ENCODE measurements around the gene EHD4. TPM values are rescaled to one million over a fixed set of nuclear protein-coding genes. Genes with fewer than 3 reads are reported as not detected.
A peak's percentile ranks its signal among the peaks of the same experiment; 100 is the strongest.

Gene EHD4
- total RNA-seq, 4 donors from 2014 or later, result 13.2 to 31.5 (median 22.0) TPM

GRCh38 chr15:41927536-41927935, 44.8 kb downstream of the EHD4 start:
- Histone ChIP-seq H3K9me3 (no peaks in the 10 kb centered on the region), H3K27ac (no peak overlapping the region), H3K27me3 (no peaks in the 10 kb centered on the region), H3K4me1 (peaks cover 0 to 67% (median 30%) of the 10 kb centered on the region in 4 donors), H3K36me3 (peaks cover 0 to 8% (median 0%) of the 10 kb centered on the region in 3 donors), H3K4me3 (no peak overlapping the region)
- TF ChIP-seq CTCF (IDR thresholded peaks at IDR 0.05) (no peak), EP300 (IDR thresholded peaks at IDR 0.05) (no peak)
- DNase-seq (ENCODE audit: low spot score in 2 of 2), result no peak
- 92 to 96% methylated on average over 3 of the region's 3 CpGs for WGBS, 2 donors

GRCh38 chr15:41926185-41927056, 45.9 kb downstream of the EHD4 start:
- WGBS, 2 donors, result 67 to 68% methylated on average over 10 of the region's 10 CpGs
- no peaks in the 10 kb centered on the region for H3K27me3 ChIP-seq
- no peak for DNase-seq (ENCODE audit: low spot score in 2 of 2)
- no peaks in the 10 kb centered on the region for H3K9me3 ChIP-seq
- peak overlapping the region; percentile 18 to 58 (median 44) for H3K27ac ChIP-seq
- TF ChIP-seq POLR2A (IDR thresholded peaks at IDR 0.05) (no peak), EP300 (IDR thresholded peaks at IDR 0.05) (no peak), CTCF (IDR thresholded peaks at IDR 0.05) (no peak)
- peaks cover 0 to 8% (median 0%) of the 10 kb centered on the region in 3 donors for H3K36me3 ChIP-seq
- no peak overlapping the region for H3K4me3 ChIP-seq
- peaks cover 0 to 67% (median 31%) of the 10 kb centered on the region in 4 donors for H3K4me1 ChIP-seq

GRCh38 chr15:41925086-41925608, 47.2 kb downstream of the EHD4 start:
- no peaks in the 10 kb centered on the region for H3K27me3 ChIP-seq
- peak overlapping the region in 1 of 4 donors; percentile 58 for H3K27ac ChIP-seq
- DNase-seq (ENCODE audit: low spot score in 2 of 2), result no peak
- TF ChIP-seq CTCF (IDR thresholded peaks at IDR 0.05) (no peak), EP300 (IDR thresholded peaks at IDR 0.05) (no peak), POLR2A (IDR thresholded peaks at IDR 0.05) (no peak)
- no peaks in the 10 kb centered on the region for H3K9me3 ChIP-seq
- H3K4me3 ChIP-seq, result no peak overlapping the region
- H3K4me1 ChIP-seq, result peaks cover 0 to 67% (median 31%) of the 10 kb centered on the region in 4 donors
- 79 to 82% methylated on average over 7 of the region's 7 CpGs for WGBS, 2 donors
- H3K36me3 ChIP-seq, result peaks cover 0 to 8% (median 0%) of the 10 kb centered on the region in 3 donors

- no peak for DNase-seq (ENCODE audit: low spot score in 2 of 2)
- peaks cover 0 to 67% (median 33%) of the 10 kb centered on the region in 4 donors for H3K4me1 ChIP-seq
- peaks cover 0 to 17% (median 0%) of the 10 kb centered on the region in 3 donors for H3K36me3 ChIP-seq
- whole genome bisulfite sequencing, 2 donors, result 93% methylated on average over 3 of the region's 3 CpGs
- no peak for TF ChIP-seq EP300 (IDR thresholded peaks at IDR 0.05)
- no peak for TF ChIP-seq POLR2A (IDR thresholded peaks at IDR 0.05)
- TF ChIP-seq CTCF (IDR thresholded peaks at IDR 0.05), result no peak
- no peaks in the 10 kb centered on the region for H3K9me3 ChIP-seq
- no peak overlapping the region for H3K4me3 ChIP-seq
- H3K27ac ChIP-seq, result no peak overlapping the region
- H3K27me3 ChIP-seq, result no peaks in the 10 kb centered on the region
These were observed 48.9 kb downstream of the EHD4 start for GRCh38 chr15:41923401-41923997.

GRCh38 chr15:41922353-41922752, 50.0 kb downstream of the EHD4 start:
- DNase-seq (ENCODE audit: low spot score in 2 of 2), result no peak
- Histone ChIP-seq H3K27me3 (no peaks in the 10 kb centered on the region), H3K9me3 (no peaks in the 10 kb centered on the region), H3K27ac (peak overlapping the region in 1 of 4 donors; percentile 5), H3K4me1 (peaks cover 0 to 67% (median 44%) of the 10 kb centered on the region in 4 donors), H3K36me3 (peaks cover 0 to 20% (median 0%) of the 10 kb centered on the region in 3 donors), H3K4me3 (no peak overlapping the region)
- TF ChIP-seq CTCF (IDR thresholded peaks at IDR 0.05) (no peak), POLR2A (IDR thresholded peaks at IDR 0.05) (no peak), EP300 (IDR thresholded peaks at IDR 0.05) (no peak)
- 89 to 93% methylated on average over 9 of the region's 9 CpGs for WGBS, 2 donors
